GM20000 (cell line): ENCODE measurements around the gene DAB1.

ENCODE experiments used
- DNase-seq: peaks from one replicate; pipeline ENCODE4 v3.0.0; 2012; ENCODE audit warnings: low spot score
- TF ChIP-seq, protein P1 (sequence below): IDR thresholded peaks from 2 replicates; pipeline ENCODE4 v1.5.1; 2012; ENCODE audit warnings: mild to moderate bottlenecking, control low read depth; ENCODE audit errors: extremely low read depth, missing control alignments

Gene DAB1

DNA sequence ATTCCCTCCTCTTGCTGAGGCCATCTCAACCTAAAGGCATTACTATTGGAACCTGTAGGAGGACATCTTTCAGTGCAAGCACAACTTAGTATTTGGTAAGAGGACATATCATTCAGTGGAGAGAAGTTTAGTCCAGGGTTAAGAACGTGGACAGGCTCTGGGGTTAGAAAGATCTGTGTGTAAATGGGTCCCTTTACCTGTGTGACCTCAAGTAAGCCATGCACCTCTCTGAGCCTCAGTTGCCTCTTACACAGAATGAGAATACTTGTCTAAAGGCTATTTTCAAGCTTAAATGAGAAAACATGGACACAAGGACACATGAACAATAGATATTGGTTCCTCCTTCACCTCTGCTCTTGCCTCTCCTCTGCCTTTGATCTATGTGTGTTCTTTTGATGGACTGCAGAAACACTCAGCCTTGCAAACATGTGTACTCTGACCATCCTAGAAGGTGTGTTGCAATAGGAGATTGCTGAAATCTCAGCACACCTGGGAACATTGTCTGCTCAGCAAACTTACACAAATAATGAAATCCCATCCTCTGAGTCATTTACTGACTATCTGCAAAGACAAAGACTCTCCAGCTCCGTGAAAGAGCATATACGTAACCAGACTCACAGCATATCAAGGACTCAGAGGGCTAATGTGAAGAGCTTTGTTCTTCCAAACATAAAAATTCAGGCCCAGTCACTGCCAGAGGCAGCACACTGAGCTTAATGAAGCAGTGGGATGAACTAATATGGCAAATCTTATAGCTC is 143.8 kb downstream of the DAB1 start:
- TF ChIP-seq, protein P1, sequence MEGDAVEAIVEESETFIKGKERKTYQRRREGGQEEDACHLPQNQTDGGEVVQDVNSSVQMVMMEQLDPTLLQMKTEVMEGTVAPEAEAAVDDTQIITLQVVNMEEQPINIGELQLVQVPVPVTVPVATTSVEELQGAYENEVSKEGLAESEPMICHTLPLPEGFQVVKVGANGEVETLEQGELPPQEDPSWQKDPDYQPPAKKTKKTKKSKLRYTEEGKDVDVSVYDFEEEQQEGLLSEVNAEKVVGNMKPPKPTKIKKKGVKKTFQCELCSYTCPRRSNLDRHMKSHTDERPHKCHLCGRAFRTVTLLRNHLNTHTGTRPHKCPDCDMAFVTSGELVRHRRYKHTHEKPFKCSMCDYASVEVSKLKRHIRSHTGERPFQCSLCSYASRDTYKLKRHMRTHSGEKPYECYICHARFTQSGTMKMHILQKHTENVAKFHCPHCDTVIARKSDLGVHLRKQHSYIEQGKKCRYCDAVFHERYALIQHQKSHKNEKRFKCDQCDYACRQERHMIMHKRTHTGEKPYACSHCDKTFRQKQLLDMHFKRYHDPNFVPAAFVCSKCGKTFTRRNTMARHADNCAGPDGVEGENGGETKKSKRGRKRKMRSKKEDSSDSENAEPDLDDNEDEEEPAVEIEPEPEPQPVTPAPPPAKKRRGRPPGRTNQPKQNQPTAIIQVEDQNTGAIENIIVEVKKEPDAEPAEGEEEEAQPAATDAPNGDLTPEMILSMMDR, result no peak
- no peak for DNase-seq

DNA sequence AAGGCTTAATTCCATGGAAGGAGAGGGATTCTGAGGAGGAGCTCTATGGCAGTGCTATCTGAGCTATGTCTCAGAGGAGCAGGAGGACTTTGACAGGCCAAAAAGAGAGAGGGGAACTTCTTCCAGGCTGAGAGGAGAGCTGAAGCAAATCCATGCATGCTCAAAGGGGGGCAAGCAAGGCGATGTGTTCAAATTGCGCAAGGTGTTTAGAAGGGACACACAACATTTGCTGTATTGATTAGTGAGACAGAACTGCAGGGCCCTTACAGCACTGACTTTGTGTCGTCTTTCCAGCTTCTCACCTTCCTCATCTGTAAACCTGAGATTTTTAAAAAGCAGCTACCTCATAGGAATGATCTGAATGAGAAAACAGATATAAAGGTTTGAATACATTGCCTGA is 145.3 kb downstream of the DAB1 start:
- no peak for DNase-seq
- TF ChIP-seq, protein P1, result no peak

DNA sequence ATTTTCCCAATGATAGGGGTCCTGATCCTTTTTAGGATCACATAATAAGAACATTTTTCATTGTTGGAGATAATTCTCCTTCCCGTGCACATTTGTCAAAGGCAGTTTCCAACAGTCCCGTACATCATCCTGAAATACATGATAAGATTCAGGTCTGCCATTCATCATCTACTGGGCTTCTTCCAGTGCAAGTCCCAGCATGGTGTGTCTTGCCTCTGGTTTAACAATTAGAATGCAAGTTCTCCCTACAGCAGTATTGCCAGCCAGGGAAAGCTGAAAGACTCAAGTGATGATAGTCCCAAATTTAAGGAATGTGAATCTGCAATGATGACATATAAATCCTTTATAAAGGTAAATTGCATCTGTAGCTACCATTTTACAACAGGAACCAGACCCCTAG is 146.2 kb downstream of the DAB1 start:
- TF ChIP-seq, protein P1, result no peak
- DNase-seq, result no peak

DNA sequence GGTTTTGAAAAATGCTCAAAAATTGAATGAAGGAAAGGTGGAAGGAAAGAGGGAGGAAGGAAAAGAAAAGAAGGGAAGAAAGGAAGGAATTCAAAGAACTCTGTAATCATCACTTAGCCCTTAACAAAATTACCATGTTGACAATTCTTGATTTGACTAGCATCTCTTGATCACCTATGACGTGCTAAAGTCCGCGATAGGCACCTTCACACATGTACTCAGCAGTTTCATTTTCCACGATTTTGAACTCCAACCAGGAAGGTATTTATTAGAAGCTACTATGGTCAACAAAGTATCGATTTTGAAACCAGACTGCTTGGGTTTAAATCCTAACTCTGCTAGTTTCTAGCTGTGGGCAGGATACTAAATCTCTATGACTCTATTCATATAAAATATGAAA is 146.9 kb downstream of the DAB1 start:
- DNase-seq, result no peak
- TF ChIP-seq, protein P1, result no peak

DNA sequence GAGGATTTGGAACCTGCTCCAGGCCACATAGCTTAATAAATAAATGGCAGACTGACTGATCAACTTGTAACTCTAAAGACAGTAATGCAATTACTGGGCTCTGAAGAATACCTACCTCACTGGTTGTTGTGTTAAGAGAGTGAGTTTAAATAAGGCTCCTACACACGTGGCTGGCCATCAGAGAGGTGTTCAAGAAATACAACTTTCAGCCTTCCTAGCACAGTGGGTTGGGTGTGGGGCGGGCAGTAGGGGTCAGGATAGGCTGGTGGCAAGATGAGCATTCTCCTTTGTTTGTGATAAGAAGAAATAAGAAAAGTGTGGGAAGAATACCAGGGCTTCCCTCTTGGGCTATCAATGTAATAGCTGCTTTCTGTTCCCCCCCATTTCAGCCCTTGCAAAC is 151.3 kb downstream of the DAB1 start:
- TF ChIP-seq, protein P1, result no peak
- DNase-seq, result no peak

DNA sequence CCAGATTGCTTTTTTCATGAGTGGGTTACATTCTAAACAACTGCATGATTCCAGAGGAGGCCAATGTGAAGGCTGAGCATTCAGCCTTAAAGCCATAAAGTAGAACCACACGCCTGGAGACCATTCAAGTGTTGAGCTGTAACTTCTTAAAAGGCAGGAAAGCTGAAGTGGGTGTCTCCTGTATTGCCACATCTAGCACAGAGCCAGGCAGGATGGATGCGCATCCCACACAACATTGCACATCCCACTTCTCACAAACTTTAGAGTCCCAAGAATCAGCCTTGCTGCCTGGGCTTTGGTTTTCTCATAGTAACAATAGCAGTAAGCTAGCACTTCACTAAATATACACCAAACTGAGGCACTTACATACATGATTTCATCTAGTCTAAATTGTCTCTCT is 151.7 kb downstream of the DAB1 start:
- no peak for DNase-seq
- TF ChIP-seq, protein P1, result no peak

DNA sequence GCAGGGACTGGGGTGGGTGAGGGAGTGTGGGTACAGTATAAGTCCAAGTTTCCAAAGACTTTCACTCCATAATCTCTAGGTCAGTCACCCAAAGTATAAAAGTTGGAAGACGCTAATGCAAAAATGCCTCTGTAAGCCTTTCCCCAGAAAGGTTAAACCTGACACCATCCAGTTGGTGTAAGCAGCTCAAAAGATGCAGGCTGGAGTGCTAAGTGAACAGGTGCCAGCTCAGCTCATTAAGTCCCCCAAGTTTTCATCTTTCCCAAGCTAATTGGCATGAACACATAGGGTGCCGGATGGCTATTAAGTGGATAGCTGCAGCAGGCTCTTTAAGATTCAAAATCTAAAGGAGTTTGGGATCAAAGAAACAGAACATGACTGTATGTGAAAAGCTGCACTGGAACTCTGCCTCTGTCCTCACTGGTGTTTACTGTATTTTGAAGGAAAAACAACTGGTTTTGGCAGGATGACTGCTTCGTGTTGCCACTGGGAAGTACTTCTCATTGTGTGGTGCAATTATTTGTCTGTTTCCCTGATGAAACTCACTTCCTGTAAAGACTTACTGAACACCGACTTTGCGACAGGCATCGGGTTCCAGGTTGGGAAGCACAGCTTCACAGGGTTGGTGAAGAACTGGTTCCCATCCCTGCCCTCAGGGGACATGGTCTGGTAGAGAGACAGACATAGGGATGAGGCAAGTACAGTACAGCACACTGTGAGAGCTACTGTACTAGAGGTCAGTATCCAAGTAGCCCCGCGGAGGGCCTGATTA is 152.7 kb downstream of the DAB1 start:
- TF ChIP-seq, protein P1, result no peak
- no peak for DNase-seq
